Stimulated activated CD8-positive, alpha-beta memory T cell treated with anti-CD3 and anti-CD28 coated beads, Interleukin-7, amount 100 ng/mL, for 4 hours (primary cell): ENCODE results near the gene PARVB.

Experiments used
- DNase-seq, 2 donors: peaks; one replicate each; pipeline ENCODE4 v3.0.0-alpha.2; 2020; ENCODE audit warnings: low read depth in 2 of 2

PARVB gene

DNA sequence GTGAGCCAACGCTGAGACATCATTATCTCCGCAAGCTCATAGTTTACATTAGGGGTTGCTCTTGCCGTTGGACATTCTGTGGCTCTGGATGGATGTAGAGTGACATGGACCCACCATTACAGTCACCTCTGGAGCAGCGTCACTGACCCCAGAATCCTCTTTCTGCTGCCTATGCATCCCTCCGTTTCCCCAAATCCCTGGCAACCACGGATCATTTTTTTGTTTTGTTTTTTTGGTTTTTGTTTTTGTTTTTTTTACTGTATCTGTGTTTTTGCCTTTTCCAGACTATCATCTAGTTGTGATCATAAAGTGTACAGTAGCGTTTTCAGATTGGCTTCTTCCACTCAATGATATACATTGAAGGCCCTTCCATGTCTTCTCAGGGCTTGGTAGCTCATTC is 4.0 kb downstream of the PARVB start:
- no peak for DNase-seq

GRCh38 chr22:44029069-44029468 is 5.0 kb downstream of the PARVB start:
- no peak for DNase-seq

GRCh38 chr22:44030051-44030701 is 6.1 kb downstream of the PARVB start:
- no peak for DNase-seq

- DNase-seq, result no peak
Measured at GRCh38 chr22:44030702-44031082, 6.6 kb downstream of the PARVB start.

- DNase-seq, result no peak
Measured at GRCh38 chr22:44031158-44031952, 7.3 kb downstream of the PARVB start.

DNA sequence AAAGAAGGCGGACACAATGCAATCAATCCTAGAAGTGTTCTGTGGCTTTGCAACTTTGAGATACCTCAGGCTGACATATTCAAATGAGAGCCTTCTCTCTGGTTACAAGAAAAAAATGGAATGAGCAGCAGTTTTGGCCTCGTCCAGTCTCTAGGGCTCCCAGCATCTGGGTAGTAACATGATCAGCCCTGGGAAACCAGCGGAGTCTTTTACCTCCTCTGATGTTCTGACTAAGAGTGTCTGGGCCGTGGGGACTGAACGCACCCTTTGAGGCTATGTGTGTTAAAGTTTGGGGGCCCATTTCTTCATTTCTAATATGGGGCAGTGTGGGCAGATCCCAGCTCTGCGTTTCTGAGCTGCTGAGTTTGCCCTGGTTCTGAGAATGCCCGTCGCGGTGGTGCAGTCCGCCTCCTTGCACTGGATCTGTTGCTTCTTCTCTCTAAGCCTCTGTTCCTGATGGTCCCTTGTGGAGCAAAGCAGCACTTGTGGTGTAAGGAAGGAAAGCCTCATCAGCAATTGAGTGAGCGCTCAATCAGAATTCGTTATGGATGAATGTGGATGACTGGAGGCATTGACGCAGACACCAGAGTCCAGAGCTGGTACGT is 8.1 kb downstream of the PARVB start:
- DNase-seq, result no peak

DNA sequence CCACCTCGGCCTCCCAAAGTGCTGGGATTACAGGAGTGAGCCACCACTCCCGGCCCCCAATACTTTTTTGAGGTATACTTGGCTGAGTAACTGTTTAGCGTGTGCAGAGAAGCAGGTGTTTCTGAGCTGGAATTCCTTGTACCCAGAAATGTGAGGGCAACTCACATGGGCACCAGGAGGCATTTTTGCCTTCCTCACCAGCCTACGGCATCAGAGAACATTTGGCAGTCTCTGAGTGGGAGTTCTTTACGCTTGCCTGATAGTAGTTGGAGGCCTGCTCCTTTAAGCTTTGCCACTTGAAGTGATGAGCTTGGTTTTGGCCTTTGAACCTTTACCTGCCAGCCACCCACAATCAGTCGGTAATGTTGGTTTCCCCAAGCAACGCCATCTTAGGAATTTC is 9.2 kb downstream of the PARVB start:
- no peak for DNase-seq

DNA sequence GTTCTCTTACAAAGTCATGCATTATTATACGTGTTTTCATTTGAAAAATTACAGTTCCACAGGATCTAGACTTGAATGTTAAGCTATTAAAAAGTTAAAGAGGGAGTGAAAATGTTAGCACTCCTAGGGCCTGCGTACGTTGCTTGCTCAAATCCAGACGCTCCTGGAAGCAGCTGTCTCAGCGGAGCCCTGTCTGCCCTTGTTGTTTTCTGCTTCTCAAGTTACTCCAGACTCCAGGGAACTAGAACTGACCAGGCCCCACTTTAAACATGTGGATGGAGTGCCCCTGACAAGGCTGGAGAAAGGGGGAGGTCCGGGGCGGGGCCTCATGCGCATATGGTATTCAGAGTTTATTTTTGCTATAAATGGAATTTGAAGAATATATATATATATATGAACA is 9.6 kb downstream of the PARVB start:
- DNase-seq, result no peak

GRCh38 chr22:44037519-44038375 is 13.6 kb downstream of the PARVB start:
- no peak for DNase-seq

DNA sequence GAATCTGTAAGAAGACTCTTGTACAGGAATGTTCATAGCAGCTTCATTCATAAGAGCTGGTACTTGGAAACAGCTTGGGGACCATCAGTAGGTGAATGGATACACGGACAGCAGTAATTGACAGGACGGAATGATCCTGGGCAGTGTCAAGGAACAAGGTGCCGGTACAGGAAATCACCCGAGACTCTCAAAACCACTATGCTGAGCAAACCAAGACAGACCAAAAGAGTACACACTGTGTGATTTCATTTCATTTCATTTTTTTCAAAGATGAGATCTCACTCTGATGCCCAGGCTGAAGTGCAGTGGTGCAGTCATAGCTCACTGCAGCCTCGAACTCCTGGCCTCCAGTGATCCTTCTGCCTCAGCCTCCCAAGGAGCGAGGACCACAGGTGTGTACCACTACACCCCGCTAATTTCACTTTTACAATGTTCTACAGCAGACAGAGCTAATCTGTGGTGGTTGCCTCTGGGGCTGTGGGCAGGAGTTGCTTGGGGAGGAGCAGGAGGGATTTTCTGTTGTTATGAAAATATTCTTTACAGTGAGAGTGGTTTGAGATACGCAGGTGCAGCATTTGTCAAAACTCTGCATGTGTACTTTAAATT is 15.6 kb downstream of the PARVB start:
- no peak for DNase-seq

DNA sequence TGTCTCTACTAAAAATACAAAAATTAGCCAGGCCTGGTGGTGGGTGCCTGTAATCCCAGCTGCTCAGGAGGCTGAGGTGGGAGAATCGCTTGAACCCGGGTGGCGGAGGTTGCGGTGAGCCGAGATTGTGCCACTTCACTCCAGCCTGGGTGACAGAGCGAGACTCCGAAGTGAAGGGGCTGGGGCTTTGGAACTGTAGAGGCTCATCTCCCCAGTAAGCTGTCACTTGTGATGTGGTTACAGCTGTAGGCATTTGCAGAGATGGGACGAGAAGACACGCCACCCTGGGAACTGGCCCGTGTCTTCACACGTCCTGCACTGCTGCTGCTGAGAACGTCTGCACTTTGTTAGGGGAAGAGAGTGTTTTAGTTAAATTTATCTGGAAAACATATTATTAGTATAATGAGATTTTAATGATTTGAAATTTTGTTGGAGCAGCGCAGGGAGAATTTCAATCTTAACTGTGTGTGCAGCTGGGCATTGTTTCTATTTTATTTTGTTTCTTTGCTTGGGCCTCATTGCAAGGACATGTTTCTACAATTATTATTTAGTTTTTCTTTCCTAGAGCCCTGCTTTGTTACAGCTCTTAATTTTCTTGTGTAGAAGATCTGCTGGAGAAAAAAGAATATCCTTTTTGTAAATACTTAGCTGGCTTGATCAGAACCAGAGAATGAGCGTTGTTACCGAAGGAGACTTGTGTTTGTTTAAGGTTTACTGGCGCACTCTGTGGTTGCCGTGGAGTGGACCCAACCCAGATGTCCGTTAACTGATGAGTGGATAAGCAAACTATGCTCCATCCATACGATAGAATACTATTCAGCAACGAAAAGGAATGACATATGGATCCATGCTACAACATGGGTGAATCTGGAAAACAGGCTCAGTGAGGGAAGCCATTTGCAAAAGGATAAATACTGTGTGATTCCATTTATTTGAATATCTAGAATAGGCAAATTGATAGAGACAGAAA is 18.4 kb downstream of the PARVB start:
- DNase-seq, result no peak

- DNase-seq, result no peak
Measured at GRCh38 chr22:44045145-44045544, 21.0 kb downstream of the PARVB start.

- no peak for DNase-seq
Measured at GRCh38 chr22:44046485-44047141, 22.5 kb downstream of the PARVB start.

GRCh38 chr22:44047891-44048301 is 23.8 kb downstream of the PARVB start:
- no peak for DNase-seq

DNA sequence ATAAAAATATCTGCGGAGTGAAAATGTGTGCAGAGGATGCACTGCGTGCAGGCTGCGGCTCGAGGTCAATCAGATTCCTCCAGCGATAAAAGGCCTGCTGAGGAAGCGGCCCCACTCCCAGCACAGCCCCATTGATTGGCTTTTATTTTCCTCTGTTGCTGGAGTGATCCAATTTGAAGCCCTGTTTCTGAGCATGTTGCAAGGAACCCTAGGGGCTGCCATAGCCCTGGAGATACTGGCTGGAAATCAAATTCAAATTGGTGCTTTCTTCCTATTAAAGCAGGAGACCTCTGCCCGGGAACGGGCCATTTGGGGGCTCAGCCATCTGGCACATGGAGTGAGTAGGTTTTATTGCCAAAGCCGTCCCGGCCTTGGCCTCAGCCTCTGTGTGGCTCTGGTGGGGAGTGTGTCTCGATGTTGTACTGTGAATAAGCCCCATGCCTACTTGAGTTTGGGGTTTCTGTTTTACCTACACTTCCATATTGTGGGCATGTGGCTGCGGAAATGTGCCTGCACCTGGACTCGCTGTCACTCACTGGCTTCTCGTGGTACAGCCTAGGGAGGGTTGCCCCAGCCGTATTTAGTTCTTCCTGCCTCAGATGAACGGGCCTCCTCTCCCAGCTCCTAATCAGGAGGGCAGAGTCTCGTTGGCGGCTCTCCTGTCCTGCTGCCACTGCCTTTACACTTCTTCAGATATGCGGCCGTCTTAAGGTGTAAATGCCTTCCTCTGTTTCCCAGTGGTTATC is 25.6 kb downstream of the PARVB start:
- DNase-seq, result no peak

GRCh38 chr22:44050766-44051355 is 26.8 kb downstream of the PARVB start:
- DNase-seq, result no peak

DNA sequence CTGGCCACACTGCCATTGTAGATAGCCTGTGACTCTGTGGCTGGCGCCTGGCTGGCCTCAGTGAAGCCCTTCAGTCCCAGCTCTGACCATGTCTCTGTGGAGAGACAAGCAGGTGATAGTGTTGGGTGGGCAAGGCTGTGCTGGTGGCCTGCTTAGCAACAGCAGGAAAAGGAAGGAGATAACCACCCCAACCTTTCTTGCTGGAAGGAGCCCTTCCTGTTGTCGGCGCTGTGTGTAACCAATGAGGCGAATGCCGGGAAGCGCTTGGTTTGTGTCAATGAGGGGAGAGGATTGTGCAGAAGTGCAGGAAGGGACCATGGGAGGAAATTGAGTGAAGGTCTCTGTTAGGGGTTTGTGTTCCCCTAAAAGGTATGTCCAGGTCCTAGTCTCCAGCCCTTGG is 27.3 kb downstream of the PARVB start:
- no peak for DNase-seq

GRCh38 chr22:44051961-44052360 is 27.9 kb downstream of the PARVB start:
- DNase-seq, result no peak

DNA sequence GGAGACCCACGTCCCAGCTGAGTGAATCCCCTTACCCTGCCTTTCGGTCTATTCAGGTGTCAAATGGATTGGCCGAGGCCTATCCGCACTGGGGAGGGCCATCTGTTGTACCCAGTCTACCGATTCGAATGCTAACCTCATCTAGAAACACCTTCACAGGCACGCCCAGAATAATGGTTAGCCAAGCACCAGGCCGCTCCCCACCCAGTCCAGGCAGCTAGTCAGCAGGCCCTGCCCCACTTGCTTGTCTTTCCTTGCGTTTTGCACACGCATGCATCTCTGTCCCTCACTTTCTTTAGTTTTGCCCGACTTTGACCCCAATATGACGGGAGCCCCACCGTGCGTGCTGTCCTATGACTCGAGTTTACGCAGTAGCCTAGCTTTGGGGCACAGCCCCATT is 31.7 kb downstream of the PARVB start:
- no peak for DNase-seq
